MCF 10A (cell line): ENCODE measurements around the gene NKX2-1. TPM values are rescaled to one million over a fixed set of nuclear protein-coding genes. Genes with fewer than 3 reads are reported as not detected.
A peak's percentile ranks its signal among the peaks of the same experiment; 100 is the strongest.
"Not testable (repeated sequence)": the region's sequence is repeated elsewhere in the genome, so short reads cannot be mapped to it uniquely, and the experiment has no call there.

ENCODE experiments used
- BruUV-seq: library from RNA; stranded (reverse); fragments of 400-500 nt; replicated peaks from 2 replicates; lab custom pipeline; 2021; lab: Mats Ljungman, UMichigan
- CTCF ChIA-PET: fragments of 300-600 bp; sonication (Branson Sonifier 250); formaldehyde crosslinking; extraction: SDS; loops from one replicate; lab custom pipeline; 2021; ENCODE audit warnings: antibody characterized with exemption, inconsistent platforms; lab: Yijun Ruan, JAX
- POLR2A ChIA-PET: fragments of 300-600, 350-650 bp; sonication (Branson Sonifier 250); formaldehyde crosslinking; extraction: SDS; loops from one replicate; lab custom pipeline; 2020; ENCODE audit warnings: antibody characterized with exemption, inconsistent platforms; lab: Yijun Ruan, JAX
- DNase-seq: peaks from one replicate; pipeline ENCODE4 v3.0.0-alpha.2; 2018; ENCODE audit not compliant: unreplicated experiment
- H3K27ac Mint-ChIP-seq: one replicate; pipeline ENCODE4 v1.8.0; 2022; ENCODE audit warnings: mild to moderate bottlenecking, low read depth, mixed read lengths; ENCODE audit not compliant: unreplicated experiment
- H3K27me3 Mint-ChIP-seq: one replicate; pipeline ENCODE4 v1.8.0; 2022; ENCODE audit warnings: mixed read lengths; ENCODE audit not compliant: insufficient read depth, unreplicated experiment
- H3K36me3 Mint-ChIP-seq: one replicate; pipeline ENCODE4 v1.8.0; 2022; ENCODE audit warnings: mild to moderate bottlenecking, moderate library complexity, mixed read lengths; ENCODE audit not compliant: insufficient read depth, unreplicated experiment
- H3K4me1 Mint-ChIP-seq: one replicate; pipeline ENCODE4 v1.8.0; 2022; ENCODE audit warnings: mixed read lengths; ENCODE audit not compliant: insufficient read depth, unreplicated experiment
- H3K4me3 Mint-ChIP-seq: one replicate; pipeline ENCODE4 v1.8.0; 2022; ENCODE audit warnings: mild to moderate bottlenecking, moderate library complexity, mixed read lengths; ENCODE audit not compliant: unreplicated experiment
- H3K9me3 Mint-ChIP-seq: one replicate; pipeline ENCODE4 v1.8.0; 2022; ENCODE audit warnings: mixed read lengths; ENCODE audit not compliant: unreplicated experiment
- intact Hi-C: fragments of 100-400 bp; cut with micrococcal nuclease; formaldehyde crosslinking; loops from 2 replicates; pipeline ENCODE4 v1.14.1; 2022
- total RNA-seq: library from RNA; stranded (reverse); gene quantifications from 2 replicates; pipeline ENCODE4 v1.2.3, GENCODE V29; 2022
- TF ChIP-seq, protein P1 (sequence below): fragments of 200-600 bp; IDR thresholded peaks from one replicate; pipeline ENCODE4 v1.8.0; 2022; ENCODE audit warnings: antibody characterized with exemption, mild to moderate bottlenecking; ENCODE audit not compliant: unreplicated experiment

NKX2-1 gene
- total RNA-seq, 1 experiment from 2014 or later, result not detected

DNA sequence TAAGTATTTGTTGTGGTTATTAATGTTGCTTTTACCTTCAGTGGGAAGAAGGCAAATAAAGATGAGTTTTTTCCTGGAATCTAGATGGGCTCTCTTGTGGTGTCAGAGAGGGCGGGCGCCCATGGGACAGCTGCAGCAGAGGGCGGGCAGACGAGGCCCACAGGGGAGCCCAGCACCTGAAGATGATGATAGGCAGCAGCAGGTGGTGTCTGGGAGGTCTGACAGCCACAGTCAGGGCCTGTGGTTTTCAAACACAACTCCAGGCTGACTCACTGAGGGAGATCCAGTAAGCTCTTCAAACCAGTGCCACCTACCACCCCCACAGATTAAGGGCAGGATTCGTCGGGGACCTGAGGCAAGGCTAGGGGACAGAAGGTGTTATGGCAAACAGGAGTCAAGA, 42.8 kb downstream of the NKX2-1 start:
- CTCF ChIA-PET, result interaction anchor here (0.5 to 0.8 kb wide), 3 partner anchors 76 to 507 kb away, joined by 3 read pairs; no protein-coding TSS in a partner anchor
- Mint-ChIP-seq H3K27ac (no peak overlapping the region), H3K27me3 (peaks cover 19% of the 10 kb centered on the region)

DNA sequence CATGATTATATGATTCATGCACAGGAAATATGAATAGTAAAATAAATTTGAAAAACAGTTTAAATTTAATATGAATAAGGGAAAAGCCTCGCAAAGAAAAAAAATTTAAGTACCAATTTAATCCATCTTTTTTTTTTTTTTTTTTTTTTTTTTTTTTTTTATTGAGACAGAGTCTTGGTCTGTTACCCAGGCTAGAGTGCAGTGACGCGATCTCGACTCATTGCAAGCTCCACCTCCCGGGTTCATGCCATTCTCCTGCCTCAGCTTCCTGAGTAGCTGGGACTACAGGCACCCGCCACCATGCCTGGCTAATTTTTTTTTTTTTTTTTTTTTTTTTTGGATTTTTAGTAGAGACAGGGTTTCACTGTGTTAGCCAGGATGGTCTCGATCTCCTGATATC, 44.0 kb downstream of the NKX2-1 start:
- CTCF ChIA-PET, BruUV-seq, H3K4me1 Mint-ChIP-seq, H3K4me3 Mint-ChIP-seq, intact Hi-C loops, H3K27ac Mint-ChIP-seq, DNase-seq, H3K9me3 Mint-ChIP-seq, H3K36me3 Mint-ChIP-seq, POLR2A ChIA-PET: not testable (repeated sequence)
- H3K27me3 Mint-ChIP-seq, result peaks cover 12% of the 10 kb centered on the region

More for the DNA sequence above, 42.8 kb downstream of the NKX2-1 start:
- DNase-seq, result no peak
- no peaks in the 10 kb centered on the region for H3K9me3 Mint-ChIP-seq
- TF ChIP-seq, protein P1, sequence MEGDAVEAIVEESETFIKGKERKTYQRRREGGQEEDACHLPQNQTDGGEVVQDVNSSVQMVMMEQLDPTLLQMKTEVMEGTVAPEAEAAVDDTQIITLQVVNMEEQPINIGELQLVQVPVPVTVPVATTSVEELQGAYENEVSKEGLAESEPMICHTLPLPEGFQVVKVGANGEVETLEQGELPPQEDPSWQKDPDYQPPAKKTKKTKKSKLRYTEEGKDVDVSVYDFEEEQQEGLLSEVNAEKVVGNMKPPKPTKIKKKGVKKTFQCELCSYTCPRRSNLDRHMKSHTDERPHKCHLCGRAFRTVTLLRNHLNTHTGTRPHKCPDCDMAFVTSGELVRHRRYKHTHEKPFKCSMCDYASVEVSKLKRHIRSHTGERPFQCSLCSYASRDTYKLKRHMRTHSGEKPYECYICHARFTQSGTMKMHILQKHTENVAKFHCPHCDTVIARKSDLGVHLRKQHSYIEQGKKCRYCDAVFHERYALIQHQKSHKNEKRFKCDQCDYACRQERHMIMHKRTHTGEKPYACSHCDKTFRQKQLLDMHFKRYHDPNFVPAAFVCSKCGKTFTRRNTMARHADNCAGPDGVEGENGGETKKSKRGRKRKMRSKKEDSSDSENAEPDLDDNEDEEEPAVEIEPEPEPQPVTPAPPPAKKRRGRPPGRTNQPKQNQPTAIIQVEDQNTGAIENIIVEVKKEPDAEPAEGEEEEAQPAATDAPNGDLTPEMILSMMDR, result no peak
- intact Hi-C loops, result no loop called here
- no peaks in the 10 kb centered on the region for H3K36me3 Mint-ChIP-seq
- POLR2A ChIA-PET, result no interaction called here
- no peak overlapping the region for H3K4me3 Mint-ChIP-seq
- BruUV-seq, result no TSS peak
- H3K4me1 Mint-ChIP-seq, result peaks cover 5% of the 10 kb centered on the region

DNA sequence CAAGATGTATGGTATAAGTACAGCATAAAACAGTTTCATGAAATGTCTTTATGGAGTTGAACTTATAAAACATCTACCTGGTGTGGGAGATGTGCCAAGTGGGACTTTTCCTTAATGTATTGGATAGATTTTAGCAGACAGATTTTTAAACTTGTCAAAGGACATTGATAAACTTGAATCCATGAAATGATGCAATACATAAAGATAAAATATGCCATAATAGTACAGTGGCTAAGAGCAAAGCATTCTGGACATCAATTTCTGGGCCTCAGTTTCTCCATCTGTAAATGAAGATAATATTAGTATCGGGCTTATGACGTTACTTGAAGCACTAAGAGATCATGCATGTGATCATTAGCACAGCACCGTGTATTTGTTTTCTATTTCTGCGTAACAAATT, 45.4 kb downstream of the NKX2-1 start:
- BruUV-seq, result no TSS peak
- intact Hi-C loops, result no loop called here
- ChIA-PET CTCF (no interaction called here), POLR2A (no interaction called here)
- DNase-seq, result no peak
- H3K27me3 Mint-ChIP-seq, result no peaks in the 10 kb centered on the region
- TF ChIP-seq, protein P1, result no peak
- no peaks in the 10 kb centered on the region for H3K9me3 Mint-ChIP-seq
- H3K4me1 Mint-ChIP-seq, result peaks cover 5% of the 10 kb centered on the region
- no peak overlapping the region for H3K27ac Mint-ChIP-seq
- H3K36me3 Mint-ChIP-seq, result no peaks in the 10 kb centered on the region
- H3K4me3 Mint-ChIP-seq, result no peak overlapping the region

DNA sequence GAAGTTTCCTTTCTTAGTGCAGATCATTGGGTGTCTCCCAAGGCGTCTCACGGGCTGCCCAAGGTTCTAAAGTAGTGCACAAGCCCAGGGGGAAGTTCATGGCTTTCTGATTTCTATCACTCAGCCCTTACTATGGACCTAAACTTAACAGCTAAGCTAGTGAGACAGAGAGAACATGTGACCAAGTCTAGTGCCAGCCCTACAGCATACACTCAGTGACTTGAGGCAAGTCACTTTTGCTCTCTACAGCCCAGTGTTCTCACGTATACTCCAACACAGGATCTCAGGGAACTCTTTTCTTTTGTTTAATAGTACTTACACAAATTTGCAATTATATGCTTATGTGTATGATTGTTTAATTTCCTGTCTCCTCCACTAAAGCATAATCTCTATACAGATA, 48.6 kb downstream of the NKX2-1 start:
- intact Hi-C loops, result no loop called here
- BruUV-seq, result no TSS peak
- no peak for DNase-seq
- ChIA-PET CTCF (interaction anchor here (1.2 kb wide), 1 partner anchor 9 kb away, joined by 3 read pairs; no protein-coding TSS in a partner anchor), POLR2A (no interaction called here)
- H3K4me3 Mint-ChIP-seq, result no peak overlapping the region
- no peak overlapping the region for H3K27ac Mint-ChIP-seq
- H3K9me3 Mint-ChIP-seq, result no peaks in the 10 kb centered on the region
- no peaks in the 10 kb centered on the region for H3K36me3 Mint-ChIP-seq
- TF ChIP-seq, protein P1, result no peak
- no peaks in the 10 kb centered on the region for H3K4me1 Mint-ChIP-seq
- H3K27me3 Mint-ChIP-seq, result no peaks in the 10 kb centered on the region

DNA sequence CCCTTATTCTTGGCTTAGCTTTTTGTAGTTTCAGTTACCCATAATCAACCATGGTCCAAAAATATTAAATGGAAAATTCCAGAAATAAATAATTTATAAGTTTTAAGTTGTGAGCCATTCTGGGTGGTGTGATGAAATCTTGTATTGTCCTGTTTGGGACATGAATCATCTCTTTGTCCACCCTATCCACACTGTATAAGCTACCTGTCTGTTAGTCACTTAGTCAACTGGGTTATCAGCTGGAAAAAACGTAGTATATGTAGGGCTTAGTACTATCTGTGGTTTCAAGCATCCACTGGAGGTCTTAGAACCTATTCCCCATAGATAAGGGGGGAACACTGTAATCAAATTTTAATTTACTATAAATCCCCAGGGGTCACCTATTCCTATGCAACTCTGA, 52.7 kb downstream of the NKX2-1 start:
- DNase-seq, result peak; percentile 5
- Mint-ChIP-seq H3K36me3 (no peaks in the 10 kb centered on the region), H3K27ac (no peak overlapping the region), H3K4me1 (no peaks in the 10 kb centered on the region), H3K4me3 (no peak overlapping the region), H3K27me3 (no peaks in the 10 kb centered on the region), H3K9me3 (no peaks in the 10 kb centered on the region)
- intact Hi-C loops, result no loop called here
- ChIA-PET POLR2A (no interaction called here), CTCF (no interaction called here)
- no TSS peak for BruUV-seq
- TF ChIP-seq, protein P1, result no peak
